B cell (primary cell): ENCODE results near the gene GDF2. TPM values are rescaled to one million over a fixed set of nuclear protein-coding genes. Genes with fewer than 3 reads are reported as not detected.

ENCODE experiments used
- ATAC-seq: fragments of 200-7000 bp; cut with Tn5 transposase; one replicate; pipeline ENCODE4 v1.10.0; 2021; ENCODE audit warnings: low read depth, mild to moderate bottlenecking, moderate number of reproducible peaks, moderate library complexity
- CTCF ChIA-PET: fragments of 350-600 bp; sonication (Branson Sonifier 250); formaldehyde crosslinking; loops from one replicate; lab custom pipeline; 2021; ENCODE audit warnings: antibody characterized with exemption, inconsistent platforms; lab: Charles Lee
- POLR2A ChIA-PET: fragments of 350-600 bp; sonication (Branson Sonifier 250); formaldehyde crosslinking; loops from one replicate; lab custom pipeline; 2021; ENCODE audit warnings: antibody characterized with exemption; lab: Charles Lee
- DNase-seq: peaks from one replicate; pipeline ENCODE4 v3.0.0; 2013
- H2AFZ ChIP-seq: 2 replicates; pipeline ENCODE4 v1.6.1; 2012; ENCODE audit warnings: mild to moderate bottlenecking, low read depth, low read length; ENCODE audit not compliant: insufficient read depth, poor library complexity, severe bottlenecking
- H3K27ac ChIP-seq, 2 donors: 1 replicate in 1 of 2; 2 replicates in 1 of 2; pipeline ENCODE4 v1.5.1; 2012 to 2013; ENCODE audit warnings: low read length in 2 of 2, mild to moderate bottlenecking in 2 of 2, moderate library complexity in 1 of 2
- H3K27me3 ChIP-seq, 4 experiments: fragments of 200-600 bp in 1 of 4; sonication (generic) in 1 of 4; replicated peaks in 1 of 4; 1 replicate in 2 of 4; 2 replicates in 2 of 4; pipeline versions ENCODE4 v1.6.1 to v1.7.0; 2013 to 2016; ENCODE audit warnings: low read length in 3 of 4, mild to moderate bottlenecking in 2 of 4, mixed read lengths in 1 of 4, moderate library complexity in 1 of 4; ENCODE audit not compliant: insufficient read depth in 4 of 4, control insufficient read depth in 3 of 4; ENCODE audit errors: control extremely low read depth in 1 of 4
- H3K36me3 ChIP-seq, 2 experiments: replicated peaks in 1 of 2; 1 replicate in 1 of 2; 2 replicates in 1 of 2; pipeline versions ENCODE4 v1.6.1 to v1.7.1; 2013; ENCODE audit warnings: low read length in 1 of 2; ENCODE audit not compliant: insufficient read depth in 2 of 2, control insufficient read depth in 1 of 2; ENCODE audit errors: control extremely low read depth in 1 of 2, extremely low read depth in 1 of 2
- H3K4me1 ChIP-seq, 2 donors: fragments of 200-600 bp in 1 of 2; sonication (generic) in 1 of 2; 1 replicate in 1 of 2; 2 replicates in 1 of 2; pipeline versions ENCODE4 v1.5.1 to v1.6.1; 2013 to 2017; ENCODE audit warnings: low read length in 2 of 2; ENCODE audit not compliant: control insufficient read depth in 2 of 2, insufficient read depth in 2 of 2
- H3K4me2 ChIP-seq: replicated peaks from 2 replicates; pipeline ENCODE3; 2012; ENCODE audit warnings: mild to moderate bottlenecking, low read depth, low read length; ENCODE audit not compliant: poor library complexity, severe bottlenecking
- H3K4me3 ChIP-seq, 5 experiments: fragments of 200-600 bp in 1 of 5; sonication (generic) in 1 of 5; 1 replicate in 3 of 5; 2 replicates in 2 of 5; pipeline versions ENCODE4 v1.5.1 to v1.7.0; 2011 to 2016; ENCODE audit warnings: low read length in 4 of 5, mild to moderate bottlenecking in 4 of 5, low read depth in 2 of 5, control low read depth in 1 of 5, moderate library complexity in 1 of 5; ENCODE audit not compliant: insufficient read depth in 1 of 5; ENCODE audit errors: control extremely low read depth in 1 of 5, extremely low read depth in 1 of 5
- H3K79me2 ChIP-seq: fragments of 200-600 bp; sonication (generic); one replicate; pipeline ENCODE4 v1.6.0; 2016; ENCODE audit warnings: low read length; ENCODE audit not compliant: control insufficient read depth, insufficient read depth
- H3K9ac ChIP-seq: fragments of 200-600 bp; sonication (generic); 2 replicates; pipeline ENCODE4 v1.6.1; 2017; ENCODE audit warnings: mild to moderate bottlenecking, low read length, moderate library complexity
- H3K9me3 ChIP-seq, 3 donors: one replicate each; pipeline versions ENCODE4 v1.6.1 to v1.7.1; 2013; ENCODE audit warnings: low read length in 2 of 3; ENCODE audit not compliant: control insufficient read depth in 2 of 3, insufficient read depth in 1 of 3; ENCODE audit errors: control extremely low read depth in 1 of 3
- H4K20me1 ChIP-seq: 2 replicates; pipeline ENCODE4 v1.6.0; 2012; ENCODE audit warnings: mild to moderate bottlenecking, low read length; ENCODE audit not compliant: insufficient read depth, control insufficient read depth, poor library complexity, severe bottlenecking
- H3K27ac Mint-ChIP-seq: one replicate; pipeline ENCODE4 v1.8.0; 2021; ENCODE audit warnings: mixed read lengths
- H3K27me3 Mint-ChIP-seq: one replicate; pipeline ENCODE4 v1.8.0; 2021; ENCODE audit warnings: mixed read lengths
- H3K4me1 Mint-ChIP-seq: one replicate; pipeline ENCODE4 v1.8.0; 2021; ENCODE audit warnings: mixed read lengths
- H3K4me3 Mint-ChIP-seq: one replicate; pipeline ENCODE4 v1.8.0; 2021; ENCODE audit warnings: mixed read lengths
- H3K9me3 Mint-ChIP-seq: one replicate; pipeline ENCODE4 v1.8.0; 2022; ENCODE audit warnings: mixed read lengths; ENCODE audit not compliant: insufficient read depth
- CTCF ChIP-seq: fragments of 200-600 bp; IDR thresholded peaks from one replicate; pipeline ENCODE4 v1.8.0; 2022; ENCODE audit warnings: antibody characterized with exemption, mild to moderate bottlenecking
- EZH2 ChIP-seq: IDR thresholded peaks from 2 replicates; pipeline ENCODE4 v1.6.1; 2012; ENCODE audit warnings: borderline replicate concordance, low read depth, mild to moderate bottlenecking, moderate library complexity, low read length; ENCODE audit not compliant: insufficient read depth, poor library complexity, severe bottlenecking
- WGBS: methylation state at CpG from one replicate; pipeline ENCODE4 v1.1.5; 2013; ENCODE audit warnings: missing lambda C conversion rate; ENCODE audit not compliant: insufficient coverage; 5-methylcytosine and 5-hydroxymethylcytosine counted together
- intact Hi-C: fragments of 100-400 bp; cut with micrococcal nuclease; formaldehyde crosslinking; loops from one replicate; pipeline ENCODE4 v1.10.0; 2022
- polyA plus RNA-seq: library from polyadenylated mRNA; depleted of rRNA; stranded (reverse); fragments of >200 nt; gene quantifications from 2 replicates; pipeline ENCODE4 v1.2.3, GENCODE V29; 2012
- total RNA-seq, 2 donors: library from RNA; stranded (reverse); fragments of 120-200 nt in 1 of 2; gene quantifications; 1 replicate in 1 of 2; 2 replicates in 1 of 2; pipeline versions ENCODE4 v1.2.3 to v1.2.4, GENCODE V29; 2013 to 2022

GDF2 gene
- total and polyA plus RNA-seq, 2 donors (not counting 1 experiment from before 2014, with no cell fraction given): not detected

GRCh38 chr10:47311932-47312662 lies 10.2 kb upstream of the GDF2 start:
- no peaks in the 10 kb centered on the region for H3K27me3 ChIP-seq
- WGBS: 23% methylated on average over 17 of the region's 20 CpGs
- no peak overlapping the region for H2AFZ ChIP-seq
- TF ChIP-seq EZH2: no peak
- TF ChIP-seq CTCF: peak; percentile 89
- H3K4me2 ChIP-seq: no peak overlapping the region
- ChIA-PET CTCF (interaction anchor here (0.6 to 10.0 kb wide), 25 partner anchors 9 to 320 kb away, joined by 3 to 201 read pairs (median 4); partner anchors contain the start of gene GDF10), POLR2A (interaction anchor here (0.8 kb wide), 1 partner anchor 265 kb away, joined by 3 read pairs; no protein-coding TSS in a partner anchor)
- Mint-ChIP-seq H3K27me3 (no peaks in the 10 kb centered on the region), H3K4me3 (no peak overlapping the region), H3K4me1 (no peaks in the 10 kb centered on the region), H3K9me3 (no peaks in the 10 kb centered on the region), H3K27ac (no peak overlapping the region)
- ATAC-seq: peak; percentile 63
- no peak overlapping the region for H3K4me3 ChIP-seq
- H3K79me2 ChIP-seq: no peaks in the 10 kb centered on the region
- H3K9ac ChIP-seq: no peak overlapping the region
- H3K9me3 ChIP-seq: no peaks in the 10 kb centered on the region
- H3K4me1 ChIP-seq: no peaks in the 10 kb centered on the region
- no peak overlapping the region for H3K27ac ChIP-seq
- no peaks in the 10 kb centered on the region for H3K36me3 ChIP-seq
- intact Hi-C loops: loop anchor here (1.0 kb wide), 1 partner anchor 288 kb away; no protein-coding TSS in a partner anchor
- H4K20me1 ChIP-seq: no peaks in the 10 kb centered on the region
- DNase-seq: peak; percentile 77

GRCh38 chr10:47312663-47312995 lies 9.6 kb upstream of the GDF2 start:
- POLR2A ChIA-PET: no interaction called here
- H3K4me1 ChIP-seq: no peaks in the 10 kb centered on the region
- no peak overlapping the region for H3K27ac Mint-ChIP-seq

More at GRCh38 chr10:47312663-47312995, 9.6 kb upstream of the GDF2 start:
- no peak overlapping the region for H2AFZ ChIP-seq
- no peaks in the 10 kb centered on the region for H3K27me3 ChIP-seq
- 87% methylated on average over 7 of the region's 7 CpGs for WGBS
- H3K36me3 ChIP-seq: no peaks in the 10 kb centered on the region
- H3K4me2 ChIP-seq: no peak overlapping the region
- H3K79me2 ChIP-seq: no peaks in the 10 kb centered on the region
- intact Hi-C loops: loop anchor here (1.0 kb wide), 1 partner anchor 288 kb away; no protein-coding TSS in a partner anchor
- DNase-seq: no peak
- H3K9me3 Mint-ChIP-seq: no peaks in the 10 kb centered on the region
- TF ChIP-seq CTCF: no peak
- no peak for TF ChIP-seq EZH2
- ATAC-seq: no peak
- H3K27me3 Mint-ChIP-seq: no peaks in the 10 kb centered on the region
- no peak overlapping the region for H3K9ac ChIP-seq
- no peak overlapping the region for H3K27ac ChIP-seq
- no peaks in the 10 kb centered on the region for H3K9me3 ChIP-seq
- H3K4me1 Mint-ChIP-seq: no peaks in the 10 kb centered on the region
- H3K4me3 Mint-ChIP-seq: no peak overlapping the region
- H3K4me3 ChIP-seq: no peak overlapping the region
- no peaks in the 10 kb centered on the region for H4K20me1 ChIP-seq
- CTCF ChIA-PET: interaction anchor here (1.0 to 10.0 kb wide), 12 partner anchors 12 to 316 kb away, joined by 3 to 201 read pairs (median 5); no protein-coding TSS in a partner anchor
